Activated T-helper 1 cell treated with anti-CD3 and anti-CD28 coated beads, Interleukin-12 subunit alpha, Interleukin-12 subunit beta, Interleukin-2, Interleukin-4 antibody, amounts not matched to agents 30 ng/mL and 10 ng/mL and 1 ng/mL, durations not matched to agents 14 hours and 24 hours and 36 hours (primary cell): ENCODE data around the gene GARNL3. TPM values are rescaled to one million over a fixed set of nuclear protein-coding genes. Genes with fewer than 3 reads are reported as not detected.

Experiments used
- DNase-seq: peaks from one replicate; pipeline ENCODE4 v3.0.0; 2021; ENCODE audit warnings: low spot score
- H3K27ac Mint-ChIP-seq: one replicate; pipeline ENCODE4 v1.8.0; 2021; ENCODE audit warnings: mild to moderate bottlenecking, mixed read lengths
- H3K27me3 Mint-ChIP-seq: one replicate; pipeline ENCODE4 v1.8.0; 2022; ENCODE audit warnings: mild to moderate bottlenecking, moderate library complexity, mixed read lengths; ENCODE audit not compliant: insufficient read depth
- H3K36me3 Mint-ChIP-seq: one replicate; pipeline ENCODE4 v1.8.0; 2021; ENCODE audit warnings: low read depth, mixed read lengths
- H3K4me1 Mint-ChIP-seq: one replicate; pipeline ENCODE4 v1.8.0; 2021; ENCODE audit warnings: low read depth, mixed read lengths
- H3K4me3 Mint-ChIP-seq: one replicate; pipeline ENCODE4 v1.8.0; 2021; ENCODE audit warnings: mild to moderate bottlenecking, moderate library complexity, mixed read lengths
- H3K9me3 Mint-ChIP-seq: one replicate; pipeline ENCODE4 v1.8.0; 2021; ENCODE audit warnings: mixed read lengths
- intact Hi-C: fragments of 100-400 bp; cut with micrococcal nuclease; formaldehyde crosslinking; loops from one replicate; pipeline ENCODE4 v1.15.1; 2024
- total RNA-seq: library from RNA; stranded (reverse); gene quantifications from 2 replicates; pipeline ENCODE4 v1.2.3, GENCODE V29; 2022

GARNL3 gene
- total RNA-seq, 1 donor from 2014 or later: 2.0 TPM

- intact Hi-C loops: no loop called here
- peaks cover 29% of the 10 kb centered on the region for H3K27me3 Mint-ChIP-seq
- no peak overlapping the region for H3K4me3 Mint-ChIP-seq
- no peaks in the 10 kb centered on the region for H3K9me3 Mint-ChIP-seq
- DNase-seq: no peak
- no peaks in the 10 kb centered on the region for H3K36me3 Mint-ChIP-seq
- H3K27ac Mint-ChIP-seq: no peak overlapping the region
- no peaks in the 10 kb centered on the region for H3K4me1 Mint-ChIP-seq
Observed at GRCh38 chr9:127351182-127352166, 86.9 kb downstream of the GARNL3 start.

GRCh38 chr9:127353882-127354281 is 89.3 kb downstream of the GARNL3 start:
- no peak overlapping the region for H3K27ac Mint-ChIP-seq
- no peaks in the 10 kb centered on the region for H3K4me1 Mint-ChIP-seq
- no peaks in the 10 kb centered on the region for H3K36me3 Mint-ChIP-seq
- intact Hi-C loops: no loop called here
- no peak for DNase-seq
- H3K4me3 Mint-ChIP-seq: no peak overlapping the region
- H3K27me3 Mint-ChIP-seq: peaks cover 34% of the 10 kb centered on the region
- H3K9me3 Mint-ChIP-seq: no peaks in the 10 kb centered on the region

DNA sequence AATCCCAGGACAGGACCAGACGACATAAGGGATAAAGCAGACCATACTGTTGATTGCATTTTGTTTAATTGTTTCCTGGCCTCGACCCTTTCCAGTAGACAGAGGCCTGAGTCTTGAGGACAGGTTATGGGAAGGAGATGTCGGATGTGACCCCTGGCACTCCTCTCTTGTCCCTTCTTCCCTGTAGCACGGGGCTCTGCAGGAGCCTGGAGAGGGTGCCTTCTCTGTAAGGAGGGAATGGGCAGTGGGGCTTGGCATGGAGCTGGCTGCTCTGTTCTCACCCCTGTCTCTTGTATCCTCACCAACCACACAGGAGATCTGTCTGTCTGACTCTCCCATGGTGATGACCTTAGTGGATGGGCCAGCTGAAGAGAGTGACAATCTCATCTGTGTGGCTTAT is 92.3 kb downstream of the GARNL3 start:
- H3K4me1 Mint-ChIP-seq: peaks cover 7% of the 10 kb centered on the region
- peaks cover 33% of the 10 kb centered on the region for H3K27me3 Mint-ChIP-seq
- H3K36me3 Mint-ChIP-seq: no peaks in the 10 kb centered on the region
- H3K9me3 Mint-ChIP-seq: no peaks in the 10 kb centered on the region
- H3K4me3 Mint-ChIP-seq: no peak overlapping the region
- intact Hi-C loops: no loop called here
- no peak for DNase-seq
- H3K27ac Mint-ChIP-seq: no peak overlapping the region

- Mint-ChIP-seq H3K27me3 (peaks cover 31% of the 10 kb centered on the region), H3K4me3 (no peak overlapping the region), H3K9me3 (no peaks in the 10 kb centered on the region), H3K4me1 (peaks cover 7% of the 10 kb centered on the region), H3K27ac (no peak overlapping the region), H3K36me3 (no peaks in the 10 kb centered on the region)
- DNase-seq: no peak
- intact Hi-C loops: no loop called here
Observed at GRCh38 chr9:127358023-127358535, 93.5 kb downstream of the GARNL3 start.

DNA sequence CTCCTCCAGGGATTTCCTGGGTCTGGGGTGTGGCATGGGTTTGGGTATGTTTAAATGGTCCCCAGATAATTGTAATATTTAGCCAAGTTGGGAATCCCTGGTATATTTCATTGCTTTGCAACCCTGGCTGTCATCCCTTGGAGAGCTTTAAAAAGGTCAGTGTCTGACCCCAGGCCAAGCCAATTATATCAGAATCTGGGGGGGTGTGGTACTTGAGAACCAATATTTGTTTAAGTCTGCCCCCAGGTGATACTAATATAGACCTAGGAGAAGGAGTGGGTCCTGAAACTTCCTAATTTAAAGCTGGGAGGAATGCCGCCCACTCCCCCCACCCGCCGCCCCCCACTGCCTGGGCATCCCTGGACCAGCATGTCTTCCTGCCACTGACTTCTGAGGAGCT is 94.2 kb downstream of the GARNL3 start:
- Mint-ChIP-seq H3K4me3 (no peak overlapping the region), H3K4me1 (peaks cover 7% of the 10 kb centered on the region), H3K9me3 (no peaks in the 10 kb centered on the region), H3K27ac (no peak overlapping the region), H3K27me3 (peaks cover 31% of the 10 kb centered on the region), H3K36me3 (no peaks in the 10 kb centered on the region)
- DNase-seq: no peak
- intact Hi-C loops: no loop called here

- intact Hi-C loops: no loop called here
- Mint-ChIP-seq H3K27ac (no peak overlapping the region), H3K4me1 (peaks cover 7% of the 10 kb centered on the region), H3K9me3 (no peaks in the 10 kb centered on the region), H3K36me3 (no peaks in the 10 kb centered on the region), H3K27me3 (peaks cover 23% of the 10 kb centered on the region), H3K4me3 (no peak overlapping the region)
- DNase-seq: no peak
Observed at GRCh38 chr9:127360250-127360649, 95.7 kb downstream of the GARNL3 start.

GRCh38 chr9:127360829-127361228 is 96.3 kb downstream of the GARNL3 start:
- H3K4me3 Mint-ChIP-seq: no peak overlapping the region
- no peak overlapping the region for H3K27ac Mint-ChIP-seq
- H3K27me3 Mint-ChIP-seq: peaks cover 17% of the 10 kb centered on the region
- intact Hi-C loops: no loop called here
- H3K36me3 Mint-ChIP-seq: no peaks in the 10 kb centered on the region
- H3K9me3 Mint-ChIP-seq: no peaks in the 10 kb centered on the region
- no peak for DNase-seq
- H3K4me1 Mint-ChIP-seq: peaks cover 7% of the 10 kb centered on the region

DNA sequence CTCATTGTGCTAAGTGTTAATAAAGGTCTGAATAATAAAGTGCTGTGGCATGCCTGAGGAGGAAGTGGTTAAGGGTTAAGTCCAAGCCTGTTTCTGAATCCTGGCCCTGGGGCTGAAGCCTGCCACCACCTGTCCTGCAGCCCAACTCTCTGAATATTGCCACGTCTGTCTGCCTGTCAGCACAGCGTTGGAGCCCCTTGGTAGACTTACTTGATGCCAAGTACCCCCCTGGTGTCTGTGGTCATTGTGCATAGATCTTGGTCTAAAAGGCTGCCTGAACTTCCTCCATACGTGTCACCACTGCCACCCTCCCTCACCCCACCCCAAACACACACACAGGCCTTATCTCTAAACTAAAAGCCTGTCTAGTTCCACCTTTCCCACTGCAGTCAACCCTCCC is 97.0 kb downstream of the GARNL3 start:
- H3K4me1 Mint-ChIP-seq: peaks cover 7% of the 10 kb centered on the region
- H3K27ac Mint-ChIP-seq: no peak overlapping the region
- no peak for DNase-seq
- H3K9me3 Mint-ChIP-seq: no peaks in the 10 kb centered on the region
- no peaks in the 10 kb centered on the region for H3K36me3 Mint-ChIP-seq
- intact Hi-C loops: no loop called here
- H3K27me3 Mint-ChIP-seq: peaks cover 20% of the 10 kb centered on the region
- no peak overlapping the region for H3K4me3 Mint-ChIP-seq

DNA sequence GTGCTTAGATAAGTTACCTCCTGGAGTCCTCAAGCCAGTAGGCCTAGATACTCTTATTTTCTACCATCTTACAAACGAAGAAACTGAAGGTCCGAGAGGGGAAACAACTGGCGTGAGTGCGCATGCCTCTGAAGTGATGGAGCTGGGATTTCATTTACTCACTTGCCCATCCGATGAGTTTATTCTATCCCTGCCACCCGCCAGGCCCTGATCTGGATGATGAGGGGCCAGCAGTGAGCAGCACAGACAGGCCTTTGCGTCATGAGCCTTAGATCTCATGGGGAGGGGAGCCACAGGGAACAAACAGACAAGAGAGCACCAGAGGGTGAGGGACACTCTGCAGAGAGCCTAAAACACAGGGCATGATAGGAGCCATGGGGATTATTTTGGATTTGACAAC is 98.3 kb downstream of the GARNL3 start:
- H3K36me3 Mint-ChIP-seq: no peaks in the 10 kb centered on the region
- peaks cover 18% of the 10 kb centered on the region for H3K27me3 Mint-ChIP-seq
- no peak for DNase-seq
- intact Hi-C loops: no loop called here
- H3K4me3 Mint-ChIP-seq: no peak overlapping the region
- no peak overlapping the region for H3K27ac Mint-ChIP-seq
- peaks cover 7% of the 10 kb centered on the region for H3K4me1 Mint-ChIP-seq
- no peaks in the 10 kb centered on the region for H3K9me3 Mint-ChIP-seq

DNA sequence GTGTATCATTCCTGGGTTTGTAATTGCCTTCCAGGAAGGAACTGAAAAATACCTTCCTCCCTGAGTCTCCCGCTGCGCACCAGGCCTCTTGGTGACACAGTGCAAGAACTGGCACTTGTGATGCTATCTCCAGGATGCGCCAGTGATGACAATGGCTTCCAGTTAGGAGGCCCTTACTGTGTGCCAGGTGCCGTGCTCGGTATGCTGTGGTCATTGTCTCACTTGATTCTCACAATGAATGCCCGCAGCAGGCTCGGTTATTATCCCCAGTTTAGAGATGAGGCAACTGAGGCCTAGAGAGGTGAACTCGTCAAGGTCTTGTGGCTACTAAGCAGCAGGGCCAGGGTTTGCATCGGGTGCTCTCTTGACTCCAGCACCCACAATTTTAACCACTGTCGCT is 100.9 kb downstream of the GARNL3 start:
- H3K4me1 Mint-ChIP-seq: peaks cover 7% of the 10 kb centered on the region
- H3K27me3 Mint-ChIP-seq: peaks cover 37% of the 10 kb centered on the region
- intact Hi-C loops: no loop called here
- H3K36me3 Mint-ChIP-seq: peaks cover 3% of the 10 kb centered on the region
- no peak overlapping the region for H3K4me3 Mint-ChIP-seq
- H3K9me3 Mint-ChIP-seq: no peaks in the 10 kb centered on the region
- no peak overlapping the region for H3K27ac Mint-ChIP-seq
- DNase-seq: no peak

DNA sequence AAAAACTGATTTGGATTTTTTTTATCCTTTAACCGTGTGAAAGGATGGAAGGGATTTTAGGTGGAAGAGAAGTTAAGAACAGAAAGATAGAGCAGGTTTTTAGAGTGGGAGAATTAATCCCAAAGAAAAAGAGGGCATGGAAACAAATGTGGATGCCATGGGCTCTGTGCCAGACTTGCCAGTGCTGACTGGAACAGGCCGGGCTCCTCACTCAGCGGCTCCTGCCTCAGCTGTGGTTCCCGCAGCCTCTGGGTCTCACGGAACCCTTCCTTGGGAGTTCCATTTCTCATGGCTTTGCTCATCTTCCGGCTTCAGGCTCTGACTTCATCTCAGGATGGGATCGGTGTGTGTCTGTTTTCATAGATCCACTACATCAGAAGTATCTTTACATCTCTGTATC is 102.0 kb downstream of the GARNL3 start:
- Mint-ChIP-seq H3K27ac (no peak overlapping the region), H3K36me3 (peaks cover 3% of the 10 kb centered on the region), H3K27me3 (peaks cover 45% of the 10 kb centered on the region), H3K9me3 (no peaks in the 10 kb centered on the region), H3K4me1 (peaks cover 2% of the 10 kb centered on the region), H3K4me3 (no peak overlapping the region)
- no peak for DNase-seq
- intact Hi-C loops: no loop called here

DNA sequence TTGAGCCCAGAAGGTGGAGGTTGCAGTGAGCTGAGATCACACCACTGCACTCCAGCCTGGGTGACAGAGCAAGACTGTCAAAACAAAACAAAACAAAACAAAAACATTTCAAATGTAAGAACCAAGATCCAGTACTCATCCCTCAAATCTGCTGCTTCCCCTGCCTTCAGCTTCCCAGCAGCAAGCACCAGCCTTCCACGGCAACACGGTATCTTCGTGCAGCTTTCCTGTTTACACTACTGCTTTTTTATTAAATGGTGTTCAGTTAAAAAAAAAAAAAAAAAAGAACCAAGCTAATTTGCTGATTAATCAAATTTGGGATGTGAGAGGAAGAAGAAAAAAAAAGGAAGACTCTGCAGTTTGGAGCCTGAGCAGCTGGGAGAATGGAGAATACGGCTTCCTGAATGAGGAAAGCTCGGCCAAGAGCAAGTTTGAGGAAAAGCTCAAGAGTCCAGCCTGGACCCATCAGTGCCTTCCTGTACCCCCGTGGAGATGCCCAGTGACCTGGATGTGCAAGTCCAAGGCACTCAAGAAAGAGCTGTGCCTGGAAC is 104.4 kb downstream of the GARNL3 start:
- H3K4me3 Mint-ChIP-seq: no peak overlapping the region
- intact Hi-C loops: no loop called here
- H3K27me3 Mint-ChIP-seq: peaks cover 57% of the 10 kb centered on the region
- H3K27ac Mint-ChIP-seq: no peak overlapping the region
- DNase-seq: no peak
- H3K9me3 Mint-ChIP-seq: no peaks in the 10 kb centered on the region
- H3K4me1 Mint-ChIP-seq: no peaks in the 10 kb centered on the region
- H3K36me3 Mint-ChIP-seq: peaks cover 3% of the 10 kb centered on the region

DNA sequence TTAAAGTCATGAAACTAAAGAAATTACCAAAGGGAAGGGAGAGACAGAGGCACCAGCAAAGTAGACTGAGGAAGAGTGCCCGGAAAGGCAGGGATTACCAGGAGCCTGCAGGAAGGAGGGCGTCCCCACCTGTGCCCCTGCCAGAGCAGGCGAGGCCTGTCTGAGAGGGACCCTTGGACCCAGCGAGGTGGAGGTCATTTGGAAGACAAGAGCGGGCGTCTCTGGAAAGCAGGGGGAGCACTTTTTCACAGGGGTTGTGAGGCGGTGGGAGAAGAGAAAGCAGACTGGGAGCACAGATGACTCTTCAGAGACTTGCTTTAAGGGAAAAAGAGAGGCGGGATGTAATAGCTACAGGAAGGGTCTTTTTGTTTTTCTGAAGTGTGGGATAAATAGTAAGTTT is 104.9 kb downstream of the GARNL3 start:
- H3K4me1 Mint-ChIP-seq: no peaks in the 10 kb centered on the region
- H3K4me3 Mint-ChIP-seq: no peak overlapping the region
- H3K27me3 Mint-ChIP-seq: peaks cover 59% of the 10 kb centered on the region

More for the DNA sequence above, 104.9 kb downstream of the GARNL3 start:
- H3K9me3 Mint-ChIP-seq: no peaks in the 10 kb centered on the region
- no peak overlapping the region for H3K27ac Mint-ChIP-seq
- DNase-seq: no peak
- peaks cover 3% of the 10 kb centered on the region for H3K36me3 Mint-ChIP-seq
- intact Hi-C loops: no loop called here
